Activated CD8-positive, alpha-beta memory T cell treated with anti-CD3 and anti-CD28 coated beads for 36 hours (primary cell): ENCODE data around the gene POC1B. TPM values are rescaled to one million over a fixed set of nuclear protein-coding genes. Genes with fewer than 3 reads are reported as not detected.

Source experiments
- CTCF ChIA-PET: fragments of 350-600 bp; sonication (Branson Sonifier 250); formaldehyde crosslinking; loops from one replicate; lab custom pipeline; 2021; ENCODE audit warnings: antibody characterized with exemption; lab: Charles Lee
- POLR2A ChIA-PET: fragments of 350-600 bp; sonication (Branson Sonifier 250); formaldehyde crosslinking; loops from one replicate; lab custom pipeline; 2021; ENCODE audit warnings: antibody characterized with exemption; lab: Charles Lee
- total RNA-seq, 2 experiments: library from RNA; stranded (reverse); gene quantifications; one replicate each; pipeline ENCODE4 v1.2.3, GENCODE V29; 2021

The POC1B gene
- total RNA-seq, 2 experiments from 2014 or later = 22.9 to 24.2 TPM

DNA sequence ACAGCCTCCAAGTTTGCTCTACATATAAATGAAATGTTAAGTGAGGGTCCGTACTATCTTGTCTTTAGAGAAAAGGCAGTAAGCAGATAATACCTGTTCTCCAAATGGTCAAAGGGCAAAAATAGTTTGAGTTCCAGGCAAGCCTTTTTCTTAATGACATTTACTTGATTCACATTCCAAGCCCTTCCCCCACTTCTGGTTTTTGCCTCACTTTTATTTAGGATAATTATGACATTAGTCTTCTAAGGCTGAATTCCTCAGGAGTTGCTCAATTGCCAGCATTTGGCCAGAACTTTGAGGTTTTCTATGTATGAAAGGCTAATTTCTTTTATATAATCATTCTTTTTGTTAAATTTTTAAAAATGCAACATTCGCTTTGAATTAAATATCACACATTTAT, 111.0 kb downstream of the POC1B start:
- ChIA-PET CTCF (no interaction called here), POLR2A (no interaction called here)

DNA sequence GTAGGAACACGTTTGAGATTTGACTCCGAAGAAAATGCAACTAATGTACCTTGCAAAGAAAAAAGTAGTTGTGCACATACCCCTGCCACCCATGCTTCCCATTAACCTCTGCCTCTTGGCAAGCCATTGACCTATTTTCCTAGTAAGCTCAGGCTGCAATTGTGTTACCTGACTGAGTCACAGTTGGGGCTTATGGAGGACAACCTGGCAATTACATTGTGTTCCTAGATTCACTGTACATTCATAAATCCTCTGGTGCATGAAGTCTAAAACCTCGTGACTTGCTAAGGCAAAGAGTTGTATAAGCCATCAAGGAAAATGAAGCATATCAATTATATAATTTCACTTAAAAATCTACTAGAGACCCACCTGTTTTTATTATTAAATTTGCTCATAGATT, 111.5 kb downstream of the POC1B start:
- CTCF ChIA-PET = no interaction called here
- POLR2A ChIA-PET = no interaction called here

DNA sequence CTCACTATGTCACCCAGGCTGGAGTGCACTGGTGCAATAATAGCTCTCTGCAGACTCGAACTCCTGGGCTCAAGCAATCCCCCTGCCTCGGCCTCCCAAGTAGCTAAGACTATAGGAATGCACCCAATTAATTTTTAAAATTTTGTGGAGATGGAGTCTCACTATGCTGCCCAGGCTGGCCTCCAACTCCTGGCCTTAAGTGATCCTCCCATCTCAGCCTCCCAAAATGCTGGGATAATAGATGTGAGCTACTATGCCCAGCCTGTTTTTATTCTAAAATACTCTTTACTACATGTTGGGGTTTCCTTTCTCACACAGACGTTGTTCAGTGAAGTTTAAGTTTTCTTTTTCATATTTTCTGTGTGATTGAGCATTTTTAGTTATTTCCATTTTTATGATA, 112.6 kb downstream of the POC1B start:
- ChIA-PET CTCF (no interaction called here), POLR2A (no interaction called here)

DNA sequence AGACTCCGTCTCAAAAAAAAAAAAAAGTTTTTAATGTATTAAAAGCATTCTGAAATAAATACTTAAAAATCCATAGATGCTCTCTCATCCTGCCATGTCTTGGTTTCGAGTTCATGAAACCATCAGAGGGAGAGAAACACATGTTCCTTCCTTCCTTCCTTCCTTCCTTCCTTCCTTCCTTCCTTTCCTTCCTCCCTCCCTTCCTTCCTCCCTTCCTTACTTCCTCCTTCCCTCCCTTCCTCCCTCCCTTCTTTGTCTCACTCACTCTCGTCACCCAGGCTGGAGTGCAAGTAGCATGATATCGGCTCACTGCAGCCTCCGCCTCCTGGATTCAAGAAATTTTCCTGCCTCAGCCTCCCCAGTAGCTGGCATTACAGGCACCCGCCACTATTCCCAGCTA, 113.2 kb downstream of the POC1B start:
- ChIA-PET POLR2A (no interaction called here), CTCF (no interaction called here)

DNA sequence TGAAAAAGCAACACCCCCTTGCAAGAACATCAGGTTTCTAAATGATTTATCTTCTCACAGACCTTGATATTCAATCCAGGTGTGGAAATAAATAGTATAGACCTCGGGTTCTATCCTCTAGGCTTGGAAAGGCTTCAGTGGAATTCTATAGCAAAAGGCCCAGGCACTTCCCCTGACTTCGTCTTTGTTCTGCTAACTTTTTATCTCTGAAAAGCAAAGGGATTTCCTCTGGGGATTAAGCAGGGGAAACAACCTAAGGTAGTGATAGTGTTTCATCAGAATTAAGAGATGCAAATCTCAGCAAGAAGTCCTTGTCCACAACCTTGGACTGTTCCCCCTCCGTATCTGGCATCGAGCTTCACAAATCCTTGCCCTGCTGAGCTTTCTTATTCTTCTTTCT, 114.0 kb downstream of the POC1B start:
- ChIA-PET CTCF (no interaction called here), POLR2A (no interaction called here)

DNA sequence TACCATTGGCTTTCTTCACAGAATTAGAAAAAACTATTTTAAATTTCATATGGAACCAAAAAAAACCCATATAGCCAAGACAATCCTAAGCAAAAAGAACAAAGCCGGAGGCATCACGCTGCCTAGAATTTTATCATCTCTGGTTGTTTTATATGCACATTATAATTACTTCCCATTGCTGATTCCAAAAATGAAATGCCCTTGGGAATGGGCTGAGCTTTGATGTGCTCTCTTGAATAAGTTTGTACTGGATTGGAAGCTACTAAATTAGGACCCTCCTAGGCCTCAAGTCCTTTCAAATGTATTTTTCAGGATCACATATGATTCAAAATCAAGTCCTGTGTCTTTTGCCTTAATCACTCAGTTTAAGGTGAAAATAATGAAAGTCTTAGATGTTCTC, 114.6 kb downstream of the POC1B start:
- ChIA-PET CTCF (no interaction called here), POLR2A (no interaction called here)

DNA sequence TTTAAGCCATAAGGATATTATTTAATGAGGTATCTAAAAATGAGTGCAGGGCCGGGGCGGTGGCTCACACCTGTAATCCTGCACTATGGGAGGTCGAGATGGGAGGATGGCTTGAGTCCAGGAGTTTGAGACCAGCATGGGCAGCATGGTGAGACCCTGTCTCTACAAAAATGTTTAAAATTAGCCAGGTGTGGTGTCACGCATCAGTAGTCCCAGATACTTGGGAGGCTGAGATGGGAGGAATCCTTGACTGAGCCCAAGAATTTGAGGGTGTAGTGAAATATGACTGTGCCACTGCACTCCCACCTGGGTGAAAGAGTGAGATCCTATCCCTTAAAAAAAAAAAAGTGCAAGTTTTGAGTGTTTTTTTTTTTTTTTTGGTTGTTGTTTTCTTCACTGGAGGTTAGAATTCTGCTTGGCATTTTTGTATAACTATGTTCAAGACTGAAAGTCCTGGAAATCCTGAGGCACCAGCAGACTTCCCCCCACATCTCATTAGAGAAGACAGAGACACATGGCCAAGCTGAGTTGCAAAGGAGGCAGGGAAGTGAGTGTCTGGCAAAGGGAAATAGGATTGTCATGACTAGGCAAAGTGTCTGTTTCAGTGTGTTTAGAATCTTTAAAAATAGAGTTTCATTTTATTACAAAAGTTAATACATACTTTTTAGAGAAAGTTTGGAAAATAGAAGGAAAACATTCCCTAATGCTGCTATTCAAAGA, 120.1 kb downstream of the POC1B start:
- ChIA-PET POLR2A (no interaction called here), CTCF (interaction anchor here (0.7 kb wide), 1 partner anchor 1297 kb away, joined by 5 read pairs; no protein-coding TSS in a partner anchor)

DNA sequence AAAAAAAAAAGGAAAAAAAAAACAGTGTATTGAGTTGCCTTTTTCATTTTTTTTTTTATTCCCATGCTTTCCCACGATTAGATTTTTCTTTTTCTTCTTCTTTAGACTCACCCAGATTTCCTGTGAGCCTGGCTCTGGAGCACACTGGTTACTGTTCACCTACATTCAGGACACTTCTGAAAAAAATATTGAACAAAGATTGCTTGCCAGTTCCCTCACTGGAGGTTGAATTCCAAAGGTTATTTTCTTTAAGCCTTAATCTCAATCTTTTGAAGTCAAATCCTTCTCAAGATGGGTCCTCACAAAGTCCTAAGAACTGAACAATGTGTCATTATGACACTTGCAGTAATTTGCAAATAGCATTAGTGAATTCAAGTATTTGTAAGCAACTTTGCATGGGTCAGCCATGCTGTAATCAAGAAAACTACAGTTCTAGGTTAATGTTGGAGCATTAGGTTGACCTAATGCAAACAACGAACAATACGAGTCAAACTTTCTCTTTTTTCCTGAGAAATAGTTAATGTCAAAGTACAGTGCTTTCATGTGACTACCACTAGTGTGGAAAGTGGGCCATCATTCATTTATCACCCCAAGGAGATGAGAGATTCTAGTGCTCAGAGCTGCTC, 124.3 kb downstream of the POC1B start:
- ChIA-PET POLR2A (no interaction called here), CTCF (no interaction called here)

DNA sequence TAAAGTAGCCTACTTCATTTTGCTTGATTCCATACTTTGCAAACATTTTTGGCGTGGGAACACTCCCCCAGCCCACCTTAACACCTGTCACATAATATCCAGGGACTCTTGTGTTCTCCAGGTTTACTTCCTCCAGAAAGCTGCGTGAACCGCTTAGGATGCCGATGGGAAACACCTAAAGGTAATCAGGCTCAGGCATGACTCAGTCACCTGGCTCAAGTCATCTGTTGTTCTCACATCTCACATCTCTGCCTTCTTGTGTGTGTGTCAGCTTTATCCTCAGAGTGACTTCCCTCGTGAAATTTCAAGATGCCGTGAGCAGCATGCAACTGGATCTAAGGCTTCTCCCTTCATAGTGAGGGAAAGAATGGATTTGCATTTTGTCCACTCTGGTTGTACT, 125.4 kb downstream of the POC1B start:
- POLR2A ChIA-PET = no interaction called here
- CTCF ChIA-PET = no interaction called here

DNA sequence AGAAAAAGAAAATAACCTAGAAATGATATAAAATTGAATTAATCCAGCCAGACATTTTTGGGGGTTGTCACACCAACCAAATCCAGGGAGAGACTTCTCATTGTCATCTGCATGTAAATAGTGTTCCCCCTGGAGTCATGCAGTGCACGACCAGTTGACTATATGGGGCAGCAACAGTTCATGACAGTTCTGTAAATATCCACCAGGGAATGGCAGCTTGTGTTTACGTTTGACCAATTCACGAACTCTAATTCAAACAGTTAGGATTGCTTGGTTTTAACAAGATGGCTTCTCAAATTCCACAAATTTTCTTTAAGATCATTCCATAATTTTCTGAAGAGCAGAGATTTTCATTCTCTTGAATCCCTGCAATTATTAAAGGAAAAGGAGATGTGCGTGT, 130.1 kb downstream of the POC1B start:
- ChIA-PET CTCF (no interaction called here), POLR2A (no interaction called here)

DNA sequence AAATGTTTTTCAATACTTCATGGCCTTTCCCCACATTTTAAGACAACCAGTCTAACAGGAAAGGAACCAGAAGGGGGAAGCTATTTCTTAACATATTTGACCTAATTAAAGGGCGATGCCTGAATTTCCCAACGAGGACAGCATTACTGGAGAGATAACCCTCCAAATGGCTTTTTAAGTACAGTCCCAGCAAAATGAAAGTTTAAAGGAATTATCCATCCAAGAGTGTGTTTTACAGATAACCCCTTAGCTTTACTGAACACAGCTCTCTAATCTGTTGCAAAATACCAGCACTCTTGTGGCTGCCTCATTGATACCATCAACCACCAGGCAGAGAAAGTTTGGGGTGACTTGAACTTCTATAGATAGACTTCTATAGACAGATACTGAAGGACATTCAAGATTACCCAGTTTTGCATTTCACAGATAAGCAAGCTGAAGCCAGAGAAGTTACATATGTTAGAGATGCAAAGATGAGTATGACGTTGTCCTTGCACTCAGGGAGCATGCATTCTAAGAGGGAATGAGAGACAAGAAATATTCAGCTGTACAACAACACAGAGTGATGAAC, 132.2 kb downstream of the POC1B start:
- ChIA-PET POLR2A (no interaction called here), CTCF (no interaction called here)

DNA sequence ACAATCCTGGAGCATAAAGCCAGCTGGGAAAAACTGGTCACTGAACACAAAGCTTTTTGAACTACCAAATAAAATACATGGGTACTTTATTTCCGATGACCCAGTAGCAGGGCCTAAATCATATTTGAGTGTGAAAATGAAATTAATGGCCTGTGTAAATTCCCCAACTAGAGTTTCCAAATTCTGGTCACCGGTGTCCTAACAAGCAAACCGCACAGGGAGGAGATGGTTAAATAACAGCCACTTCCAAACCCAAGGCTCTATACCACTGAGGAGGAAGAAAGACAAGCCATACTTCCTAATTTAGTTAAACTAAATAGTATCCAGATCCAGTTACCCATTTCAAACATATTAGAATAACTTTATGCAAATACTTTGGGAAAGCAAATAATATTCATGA, 133.5 kb downstream of the POC1B start:
- POLR2A ChIA-PET = no interaction called here
- CTCF ChIA-PET = no interaction called here

DNA sequence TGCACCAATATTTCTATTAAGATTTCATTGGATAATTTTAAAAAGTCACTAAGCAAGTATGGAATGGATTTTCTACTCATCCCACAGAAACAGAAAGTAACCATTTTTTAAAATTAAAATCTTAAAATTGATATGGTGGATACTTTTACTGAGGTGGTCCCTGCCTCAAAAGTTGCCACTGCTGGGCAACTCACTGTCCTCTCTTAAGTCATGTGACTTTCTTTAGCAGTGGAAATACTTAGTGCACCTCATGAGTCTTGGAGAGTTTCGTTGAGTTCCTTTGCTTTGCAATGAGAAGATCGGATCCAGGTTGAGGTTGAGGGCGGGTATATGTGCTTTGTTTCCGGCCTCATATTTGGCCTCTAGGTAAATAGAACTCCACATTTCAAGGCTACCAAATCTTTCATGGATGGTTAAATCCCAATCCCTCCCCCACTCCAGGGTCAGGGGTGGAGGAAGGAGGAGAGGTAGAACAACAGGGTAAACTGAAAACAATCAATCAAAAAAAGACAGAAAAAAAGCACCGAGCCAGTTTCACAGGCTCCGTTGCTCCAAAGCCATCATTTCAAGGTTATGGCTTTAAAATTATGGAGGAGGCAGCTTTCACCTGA, 134.0 kb downstream of the POC1B start:
- POLR2A ChIA-PET = no interaction called here

DNA sequence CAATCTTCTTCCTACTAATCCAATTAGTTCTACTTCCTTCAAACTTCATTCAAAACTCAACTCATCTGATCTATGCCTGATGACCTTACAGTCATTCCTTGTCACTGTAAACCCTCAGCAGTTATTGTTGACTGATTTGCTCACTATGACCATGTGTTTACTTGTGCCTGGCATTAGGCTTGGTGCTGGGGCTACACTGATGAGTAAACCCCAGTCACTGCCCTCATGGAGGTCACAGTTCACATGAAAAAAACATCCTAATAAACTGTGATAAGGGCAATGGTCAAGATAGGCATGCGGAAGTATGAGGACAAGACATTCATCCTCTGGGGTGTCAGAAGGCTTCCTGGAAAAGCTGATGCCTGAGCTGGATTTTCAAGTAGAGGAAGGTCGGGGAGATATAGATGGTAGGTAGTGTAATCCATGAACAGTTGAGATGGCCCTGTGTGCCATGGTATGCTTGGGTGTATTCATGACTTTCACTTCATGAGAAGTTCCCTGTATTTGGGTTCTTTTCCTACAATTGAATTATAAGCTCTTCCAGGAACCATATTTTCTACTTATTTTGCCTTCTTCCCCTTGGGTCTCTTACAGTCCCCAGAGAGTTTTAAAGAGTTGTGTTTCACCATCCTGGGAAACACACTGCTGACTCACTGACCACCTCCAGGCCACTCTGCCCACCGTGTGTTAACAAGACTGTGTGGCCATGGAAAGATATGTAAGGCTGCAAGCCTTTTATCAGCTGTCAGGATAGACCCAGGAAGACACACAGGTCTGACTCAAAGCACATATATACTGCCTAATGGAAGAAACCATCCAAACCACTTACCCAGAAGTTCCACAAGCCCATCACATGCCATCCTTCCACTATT, 134.8 kb downstream of the POC1B start:
- POLR2A ChIA-PET = no interaction called here
- CTCF ChIA-PET = no interaction called here

More for the DNA sequence above, 134.0 kb downstream of the POC1B start:
- CTCF ChIA-PET = no interaction called here

DNA sequence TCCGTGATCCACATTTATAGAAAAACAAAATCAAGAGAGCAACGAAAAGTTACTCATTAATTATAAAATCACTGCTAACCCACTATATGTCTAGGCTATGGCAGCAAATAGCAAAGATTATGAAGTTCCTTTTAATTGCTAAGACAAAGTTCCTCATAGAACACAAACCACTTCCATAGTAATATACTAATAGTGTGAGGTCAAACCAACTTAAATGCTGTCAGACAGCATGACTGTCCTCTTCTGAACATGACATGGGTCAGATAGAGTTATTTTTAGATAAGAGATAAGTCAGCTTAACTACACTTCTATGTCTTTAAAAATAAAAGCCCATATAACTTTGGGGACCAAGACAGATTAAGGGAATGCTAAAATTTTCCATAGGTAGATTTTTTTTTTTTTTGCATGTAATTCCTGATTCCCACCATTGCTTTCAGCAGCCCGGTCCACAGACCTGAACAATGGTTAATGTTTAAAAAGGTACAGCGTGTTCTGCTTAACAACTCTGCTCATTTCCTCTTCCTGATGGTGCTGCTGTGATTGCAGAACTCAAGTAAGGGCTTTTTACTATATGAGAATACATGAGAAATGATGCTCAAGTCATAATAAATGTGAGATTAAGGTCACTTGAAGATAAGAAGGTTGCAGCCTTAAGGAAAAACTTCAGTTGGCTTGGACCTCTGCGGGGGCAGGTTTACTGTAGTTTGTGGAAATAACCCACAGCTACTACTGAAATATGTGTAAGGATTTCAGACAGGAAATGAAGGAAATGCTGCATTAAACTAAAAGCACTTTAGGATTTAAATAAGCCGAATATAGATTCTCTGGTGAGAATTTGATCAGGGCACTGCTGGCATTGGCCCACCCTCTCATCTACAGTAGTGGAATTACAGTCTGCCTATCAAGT, 135.8 kb downstream of the POC1B start:
- ChIA-PET CTCF (no interaction called here), POLR2A (interaction anchor here (0.7 kb wide), 1 partner anchor 38 kb away, joined by 3 read pairs; the partner anchor contains the start of gene DUSP6)

DNA sequence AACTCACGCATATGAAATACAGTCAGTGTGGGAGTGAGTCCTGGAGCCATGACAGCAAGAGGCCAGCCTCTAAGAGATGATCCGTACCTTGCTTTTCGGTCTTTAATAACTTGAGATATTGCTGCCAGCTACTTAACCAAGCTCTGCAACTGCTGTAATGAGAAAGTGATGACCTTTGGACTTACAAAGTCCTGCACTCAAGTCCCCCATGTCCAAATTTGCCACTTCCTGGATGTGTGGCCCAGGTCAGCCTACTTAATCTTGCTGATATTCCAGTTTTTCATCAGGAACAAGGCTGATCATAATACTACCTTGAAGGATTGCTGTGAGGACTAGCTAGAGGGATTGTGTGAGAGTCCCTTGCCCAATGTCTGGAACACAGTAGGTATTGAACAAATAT, 139.7 kb downstream of the POC1B start:
- ChIA-PET CTCF (interaction anchor here (0.6 kb wide), 1 partner anchor 41 kb away, joined by 3 read pairs; no protein-coding TSS in a partner anchor), POLR2A (no interaction called here)

DNA sequence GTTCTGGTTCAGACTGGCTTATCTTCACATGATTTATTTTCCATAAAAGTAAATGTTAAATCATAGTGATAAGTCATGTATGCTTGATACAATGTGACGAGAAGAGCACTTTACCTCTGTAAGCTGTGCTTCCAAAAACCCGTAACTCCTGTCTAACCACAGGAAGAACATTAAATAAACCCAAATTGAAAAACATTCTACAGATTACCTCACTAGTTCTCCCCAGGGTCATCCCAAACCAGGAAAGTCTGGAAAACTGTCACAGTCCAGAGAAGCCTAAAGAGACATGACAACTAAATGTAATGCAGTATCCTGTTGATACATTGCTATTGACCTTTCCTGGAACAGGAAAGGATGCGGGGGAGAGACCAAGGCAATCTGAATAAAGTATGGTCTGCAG, 141.0 kb downstream of the POC1B start:
- POLR2A ChIA-PET = no interaction called here
- CTCF ChIA-PET = no interaction called here

DNA sequence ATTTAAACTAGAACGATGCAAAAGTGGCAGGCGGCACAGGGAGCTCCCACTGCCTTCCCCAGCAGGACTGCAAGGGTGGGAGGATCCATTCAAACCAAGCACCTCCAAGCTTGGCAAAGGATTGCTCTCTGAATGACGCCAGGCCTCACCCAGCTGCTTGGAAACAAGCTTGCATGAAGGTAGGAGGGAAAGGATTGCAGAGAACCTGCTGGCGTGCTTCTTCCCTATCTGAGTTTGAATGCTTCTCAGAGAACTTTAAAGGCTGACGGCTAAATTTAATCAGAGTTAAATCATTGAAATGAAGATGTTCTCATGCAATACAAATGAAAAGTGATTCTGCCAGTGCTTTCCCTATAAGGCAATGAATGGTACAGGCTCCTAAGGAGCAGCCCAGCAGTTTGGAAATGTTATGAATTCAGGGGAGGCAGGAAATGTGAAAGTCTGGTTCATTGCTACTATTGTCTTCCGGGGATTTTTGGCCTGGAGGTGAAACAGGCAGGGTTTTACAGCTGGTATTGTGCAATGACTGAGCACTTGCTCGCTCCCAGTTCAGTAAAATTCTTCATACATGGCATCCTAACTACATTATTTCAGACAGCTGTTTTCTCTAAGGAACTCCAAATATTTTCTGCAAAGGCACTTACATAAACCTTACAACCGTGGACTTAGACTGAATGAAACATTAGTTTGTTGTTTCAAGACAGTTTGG, 141.6 kb downstream of the POC1B start:
- POLR2A ChIA-PET = no interaction called here
- CTCF ChIA-PET = no interaction called here
